HG03565 (cell line): Measurements from ENCODE around the gene SRGAP2.
"Not testable (repeated sequence)": the region's sequence is repeated elsewhere in the genome, so short reads cannot be mapped to it uniquely, and the experiment has no call there.

ENCODE experiments used
- ATAC-seq: cut with Tn5 transposase; IDR thresholded peaks from one replicate; pipeline ENCODE4 v1.9.1; 2021; ENCODE audit warnings: mild to moderate bottlenecking, moderate library complexity; ENCODE audit not compliant: unreplicated experiment

Gene SRGAP2

DNA sequence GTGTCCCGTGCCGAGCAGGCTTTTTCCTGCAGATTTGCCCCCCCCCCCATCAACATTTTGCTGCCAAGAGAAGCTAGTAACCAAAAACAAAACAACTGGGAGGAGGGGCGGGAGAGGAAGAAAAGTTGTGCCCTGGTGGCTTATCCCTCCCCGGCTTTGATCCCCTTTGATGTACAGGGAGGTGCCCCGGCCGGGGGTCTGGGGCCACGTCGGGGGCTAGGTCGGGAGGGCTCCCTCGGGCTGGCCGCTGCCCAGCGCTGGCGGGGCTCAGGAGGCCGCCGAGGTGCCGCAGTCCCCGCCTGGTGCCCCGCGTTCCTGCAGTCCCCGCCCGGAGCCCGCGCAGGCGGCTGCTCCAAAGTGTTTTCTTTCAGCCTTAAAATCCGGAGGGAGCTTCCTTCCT lies 1.5 kb downstream of the SRGAP2 start:
- not testable (repeated sequence) for ATAC-seq

GRCh38 chr1:206205569-206205968 lies 2.2 kb downstream of the SRGAP2 start:
- not testable (repeated sequence) for ATAC-seq

GRCh38 chr1:206210802-206211201 lies 7.5 kb downstream of the SRGAP2 start:
- ATAC-seq = not testable (repeated sequence)

- ATAC-seq = not testable (repeated sequence)
These were observed 12.5 kb downstream of the SRGAP2 start for GRCh38 chr1:206215600-206216392.

- not testable (repeated sequence) for ATAC-seq
These were observed 14.9 kb downstream of the SRGAP2 start for GRCh38 chr1:206218285-206218684.

GRCh38 chr1:206218765-206219164 lies 15.4 kb downstream of the SRGAP2 start:
- ATAC-seq = not testable (repeated sequence)

- ATAC-seq = not testable (repeated sequence)
These were observed 16.4 kb downstream of the SRGAP2 start for GRCh38 chr1:206219514-206220331.

DNA sequence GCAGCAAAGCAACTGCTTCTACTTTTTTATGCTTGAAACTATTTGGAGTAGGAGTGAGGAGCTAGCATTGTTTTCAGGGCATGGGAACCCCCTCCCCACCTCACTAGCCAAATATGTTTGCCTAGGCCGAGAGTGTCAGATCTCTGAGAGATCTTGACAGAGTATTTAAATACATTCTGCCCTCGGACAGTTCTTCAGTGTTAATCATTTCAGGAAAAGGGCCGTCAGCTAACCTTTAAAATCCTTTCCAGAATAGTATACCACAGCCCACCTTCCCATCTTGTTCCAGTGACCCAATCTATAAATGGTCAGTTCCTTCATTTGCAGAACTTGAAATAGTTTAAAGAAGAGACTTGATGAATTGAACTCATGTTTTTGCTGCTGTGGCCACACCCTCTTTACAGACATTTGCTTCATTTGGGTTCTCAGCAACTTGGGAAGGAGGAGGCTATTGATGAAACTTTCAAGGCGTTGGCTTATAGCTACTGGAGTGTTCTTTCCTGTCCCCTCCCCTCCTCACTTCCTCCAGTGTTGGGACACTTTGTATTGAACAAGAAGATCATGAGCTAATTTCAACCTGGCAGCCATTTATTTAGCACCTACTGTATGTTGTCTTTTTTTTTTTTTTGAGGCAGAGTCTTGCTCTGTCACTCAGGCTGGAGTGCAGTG lies 17.1 kb downstream of the SRGAP2 start:
- not testable (repeated sequence) for ATAC-seq

GRCh38 chr1:206221585-206221984 lies 18.2 kb downstream of the SRGAP2 start:
- not testable (repeated sequence) for ATAC-seq

- not testable (repeated sequence) for ATAC-seq
These were observed 20.9 kb downstream of the SRGAP2 start for GRCh38 chr1:206224190-206224776.

DNA sequence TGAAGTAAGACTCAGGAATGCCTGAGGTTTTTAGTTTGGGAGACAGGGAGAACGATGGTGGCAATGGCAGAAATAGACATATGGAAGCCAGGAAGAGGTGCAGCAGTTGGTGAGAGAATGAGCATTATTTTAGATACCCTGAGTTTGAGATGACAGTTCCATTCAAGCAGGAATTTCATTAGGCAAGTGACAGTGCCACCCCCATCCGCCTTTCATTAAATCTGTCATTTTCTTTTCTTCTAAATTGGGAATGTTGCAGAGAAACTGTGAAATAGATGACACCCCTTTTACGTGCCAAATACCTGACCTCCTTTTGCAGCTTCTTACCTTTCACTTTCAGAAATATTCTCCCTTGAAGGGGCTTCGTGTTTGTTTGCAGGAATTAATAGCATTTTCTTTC lies 22.0 kb downstream of the SRGAP2 start:
- ATAC-seq = not testable (repeated sequence)

GRCh38 chr1:206226886-206227285 lies 23.5 kb downstream of the SRGAP2 start:
- not testable (repeated sequence) for ATAC-seq

- not testable (repeated sequence) for ATAC-seq
These were observed 25.9 kb downstream of the SRGAP2 start for GRCh38 chr1:206229286-206229685.

GRCh38 chr1:206231989-206232388 lies 28.6 kb downstream of the SRGAP2 start:
- not testable (repeated sequence) for ATAC-seq

GRCh38 chr1:206232970-206233645 lies 29.8 kb downstream of the SRGAP2 start:
- ATAC-seq = peak; percentile 61

GRCh38 chr1:206234189-206234916 lies 31.0 kb downstream of the SRGAP2 start:
- ATAC-seq = not testable (repeated sequence)

GRCh38 chr1:206235190-206235589 lies 31.8 kb downstream of the SRGAP2 start:
- ATAC-seq = not testable (repeated sequence)

GRCh38 chr1:206240288-206240687 lies 36.9 kb downstream of the SRGAP2 start:
- ATAC-seq = peak; percentile 34

- ATAC-seq = peak; percentile 98
These were observed 40.0 kb downstream of the SRGAP2 start for GRCh38 chr1:206243335-206243734.

DNA sequence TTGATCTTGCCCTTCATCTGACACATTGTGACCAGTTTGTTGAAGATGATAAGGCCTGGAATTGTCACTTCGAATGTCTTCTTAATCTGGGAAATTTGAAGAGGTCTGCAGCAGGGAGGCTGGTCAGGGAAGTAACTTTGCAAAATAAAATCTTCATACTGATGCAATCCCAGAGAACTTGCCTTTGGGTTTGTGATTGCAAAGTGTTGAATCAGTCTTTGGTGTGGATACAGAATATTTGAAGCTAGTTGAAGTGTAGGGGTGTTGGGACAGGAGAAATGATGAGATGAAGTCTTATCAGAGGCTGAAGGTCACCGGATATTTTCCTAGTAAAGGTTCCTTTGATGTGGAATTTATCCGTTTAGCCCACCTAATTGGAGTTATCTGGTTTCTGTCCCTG lies 42.1 kb downstream of the SRGAP2 start:
- not testable (repeated sequence) for ATAC-seq
